Measurements from ENCODE around the gene RAX2. TPM values are rescaled to one million over a fixed set of nuclear protein-coding genes. Genes with fewer than 3 reads are reported as not detected.

RAX2 gene
- total RNA-seq, 1 experiment from 2014 or later, result not detected

DNA sequence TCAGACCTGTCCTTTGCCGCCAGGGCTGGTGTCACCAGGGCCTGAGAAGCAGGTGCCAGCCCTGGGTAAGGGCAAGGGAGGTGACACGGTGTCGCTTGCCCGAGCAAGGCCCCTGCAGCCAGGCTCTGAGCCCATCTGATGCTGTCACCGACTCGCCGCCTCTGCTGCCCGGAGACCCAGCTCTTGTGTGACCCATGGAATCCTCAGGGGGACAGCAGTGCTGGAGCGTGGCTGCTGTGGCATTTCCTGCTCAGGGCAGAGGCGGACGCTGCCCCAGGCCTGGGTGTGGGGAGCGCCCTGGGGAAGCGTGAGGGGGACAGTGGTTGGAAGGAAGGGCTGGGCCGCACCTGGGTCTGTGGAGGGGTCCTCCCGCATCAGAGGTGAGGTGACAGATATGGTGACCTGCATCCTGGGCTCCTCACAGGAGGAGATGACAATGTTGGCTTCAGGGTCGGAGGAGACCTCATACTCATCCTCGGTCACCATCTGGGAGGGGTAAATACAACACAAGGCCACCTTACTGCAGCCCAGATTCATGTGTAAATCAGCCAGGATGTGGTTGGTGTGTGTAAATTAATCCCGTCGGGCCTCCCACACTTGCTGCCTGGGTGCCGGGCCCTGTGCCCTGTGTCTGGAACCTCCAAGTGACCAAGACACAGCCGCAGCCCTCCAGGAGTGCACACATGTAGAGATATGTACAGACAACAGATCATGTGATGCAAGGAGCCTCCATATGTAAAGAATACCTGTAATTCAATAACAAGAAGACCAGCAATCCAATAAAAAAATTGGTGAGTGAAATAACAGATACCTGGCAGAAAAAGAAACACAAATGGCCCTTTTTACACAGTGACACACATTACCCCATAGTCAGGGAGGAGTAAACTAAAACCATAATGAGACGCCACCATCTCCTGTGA lies 41.7 kb upstream of the RAX2 start:
- H3K4me1 Mint-ChIP-seq (ENCODE audit: low read depth, unreplicated experiment), result no peaks in the 10 kb centered on the region
- H3K9me3 Mint-ChIP-seq (ENCODE audit: low read depth, unreplicated experiment), result no peaks in the 10 kb centered on the region
- no peak for DNase-seq
- intact Hi-C loops (cut with micrococcal nuclease; ENCODE audit: unreplicated experiment), result no loop called here
- BruUV-seq (replicated peaks), result no TSS peak
- no peaks in the 10 kb centered on the region for H3K36me3 Mint-ChIP-seq (ENCODE audit: insufficient read depth, unreplicated experiment)
- H3K27ac Mint-ChIP-seq (ENCODE audit: unreplicated experiment), result no peak overlapping the region
- CTCF ChIA-PET, result interaction anchor here (0.6 kb wide), 1 partner anchor 8 kb away, joined by 3 read pairs; no protein-coding TSS in a partner anchor
- TF ChIP-seq, protein P1, sequence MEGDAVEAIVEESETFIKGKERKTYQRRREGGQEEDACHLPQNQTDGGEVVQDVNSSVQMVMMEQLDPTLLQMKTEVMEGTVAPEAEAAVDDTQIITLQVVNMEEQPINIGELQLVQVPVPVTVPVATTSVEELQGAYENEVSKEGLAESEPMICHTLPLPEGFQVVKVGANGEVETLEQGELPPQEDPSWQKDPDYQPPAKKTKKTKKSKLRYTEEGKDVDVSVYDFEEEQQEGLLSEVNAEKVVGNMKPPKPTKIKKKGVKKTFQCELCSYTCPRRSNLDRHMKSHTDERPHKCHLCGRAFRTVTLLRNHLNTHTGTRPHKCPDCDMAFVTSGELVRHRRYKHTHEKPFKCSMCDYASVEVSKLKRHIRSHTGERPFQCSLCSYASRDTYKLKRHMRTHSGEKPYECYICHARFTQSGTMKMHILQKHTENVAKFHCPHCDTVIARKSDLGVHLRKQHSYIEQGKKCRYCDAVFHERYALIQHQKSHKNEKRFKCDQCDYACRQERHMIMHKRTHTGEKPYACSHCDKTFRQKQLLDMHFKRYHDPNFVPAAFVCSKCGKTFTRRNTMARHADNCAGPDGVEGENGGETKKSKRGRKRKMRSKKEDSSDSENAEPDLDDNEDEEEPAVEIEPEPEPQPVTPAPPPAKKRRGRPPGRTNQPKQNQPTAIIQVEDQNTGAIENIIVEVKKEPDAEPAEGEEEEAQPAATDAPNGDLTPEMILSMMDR (IDR thresholded peaks at IDR 0.05; ENCODE audit: unreplicated experiment), result no peak
- H3K4me3 Mint-ChIP-seq (ENCODE audit: low read depth, unreplicated experiment), result no peak overlapping the region
- peaks cover 13% of the 10 kb centered on the region for H3K27me3 Mint-ChIP-seq (ENCODE audit: unreplicated experiment)

DNA sequence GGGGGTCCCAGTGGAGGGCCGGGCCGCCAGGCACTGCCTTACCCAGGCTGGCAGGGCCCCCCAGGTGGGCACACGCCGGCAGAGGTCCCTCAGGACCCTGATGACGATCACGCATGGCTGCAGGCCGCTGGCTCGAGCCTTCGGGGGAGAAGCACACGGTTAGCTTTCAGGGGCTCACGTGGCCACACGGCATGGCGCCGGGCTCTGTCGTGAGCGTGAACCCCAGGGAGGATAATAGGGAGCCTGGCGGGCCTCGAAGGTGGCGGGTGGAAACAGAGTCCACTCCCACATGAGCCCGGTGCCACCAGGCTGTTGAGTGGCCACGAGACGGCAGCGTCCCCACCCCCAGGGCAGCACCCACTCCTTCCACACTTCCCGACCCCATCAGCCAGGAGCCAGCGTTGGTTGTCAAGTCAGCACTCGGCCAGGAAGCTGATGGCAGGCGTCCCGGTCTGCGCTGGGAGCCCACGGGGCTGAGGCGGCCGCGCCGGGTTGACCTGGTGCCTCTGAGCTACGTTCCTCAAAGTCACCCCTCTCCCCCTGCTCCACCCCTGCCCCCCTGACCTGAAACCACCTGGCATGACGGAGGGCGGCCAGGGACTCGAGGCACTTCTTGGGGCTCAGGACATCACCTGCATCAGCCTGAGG lies 38.8 kb upstream of the RAX2 start:
- Mint-ChIP-seq H3K4me3 (ENCODE audit: low read depth, unreplicated experiment) (no peak overlapping the region), H3K27ac (ENCODE audit: unreplicated experiment) (no peak overlapping the region), H3K9me3 (ENCODE audit: low read depth, unreplicated experiment) (no peaks in the 10 kb centered on the region), H3K27me3 (ENCODE audit: unreplicated experiment) (no peaks in the 10 kb centered on the region), H3K36me3 (ENCODE audit: insufficient read depth, unreplicated experiment) (no peaks in the 10 kb centered on the region), H3K4me1 (ENCODE audit: low read depth, unreplicated experiment) (no peaks in the 10 kb centered on the region)
- CTCF ChIA-PET, result no interaction called here
- TF ChIP-seq, protein P1 (IDR thresholded peaks at IDR 0.05; ENCODE audit: unreplicated experiment), result no peak
- DNase-seq, result no peak
- intact Hi-C loops (cut with micrococcal nuclease; ENCODE audit: unreplicated experiment), result no loop called here
- no TSS peak for BruUV-seq (replicated peaks)

DNA sequence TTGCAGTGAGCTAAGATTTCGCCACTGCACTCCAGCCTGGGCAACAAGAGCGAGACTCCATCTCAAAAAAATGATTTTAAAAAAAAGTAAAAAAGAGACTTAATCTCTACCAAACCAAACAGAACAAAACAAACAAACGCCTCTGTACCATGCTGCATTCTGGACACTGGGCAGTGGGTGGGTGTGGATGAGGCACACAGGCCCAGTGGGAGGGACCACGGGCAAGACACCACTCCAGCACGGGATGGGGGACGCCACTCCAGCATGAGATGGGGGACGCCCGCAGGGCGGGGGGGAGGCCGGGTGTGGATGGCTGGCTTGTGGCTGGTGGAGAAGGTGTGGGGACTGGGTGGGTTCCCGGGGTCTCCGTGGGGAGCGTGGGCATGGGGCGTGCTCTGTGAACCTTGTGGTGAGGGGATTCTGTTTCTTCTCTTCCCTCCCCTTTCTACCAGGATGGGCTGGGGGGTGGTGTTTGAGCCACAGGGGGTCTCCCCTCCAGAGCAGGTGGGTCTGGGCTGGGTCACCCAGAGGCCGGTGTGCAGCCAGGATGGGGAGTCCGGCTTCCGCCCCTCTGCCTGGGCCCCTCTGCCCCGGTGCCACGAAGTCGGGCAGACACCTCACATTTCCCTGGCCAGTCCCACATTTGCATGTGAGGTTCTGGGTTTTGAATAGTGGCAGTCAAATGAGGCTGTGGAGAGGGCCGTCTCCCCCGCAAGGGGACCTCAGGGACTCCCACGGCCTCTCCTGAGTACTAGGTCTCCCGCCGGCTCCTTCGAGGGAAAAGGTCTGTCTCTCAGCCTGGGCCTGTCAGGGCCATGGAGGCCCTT lies 38.1 kb upstream of the RAX2 start:
- H3K4me1 Mint-ChIP-seq (ENCODE audit: low read depth, unreplicated experiment), result no peaks in the 10 kb centered on the region
- H3K27me3 Mint-ChIP-seq (ENCODE audit: unreplicated experiment), result no peaks in the 10 kb centered on the region
- intact Hi-C loops (cut with micrococcal nuclease; ENCODE audit: unreplicated experiment), result no loop called here
- CTCF ChIA-PET, result no interaction called here
- H3K4me3 Mint-ChIP-seq (ENCODE audit: low read depth, unreplicated experiment), result no peak overlapping the region
- H3K27ac Mint-ChIP-seq (ENCODE audit: unreplicated experiment), result no peak overlapping the region
- no peaks in the 10 kb centered on the region for H3K9me3 Mint-ChIP-seq (ENCODE audit: low read depth, unreplicated experiment)
- no TSS peak for BruUV-seq (replicated peaks)
- TF ChIP-seq, protein P1 (IDR thresholded peaks at IDR 0.05; ENCODE audit: unreplicated experiment), result no peak
- no peaks in the 10 kb centered on the region for H3K36me3 Mint-ChIP-seq (ENCODE audit: insufficient read depth, unreplicated experiment)
- DNase-seq, result no peak

DNA sequence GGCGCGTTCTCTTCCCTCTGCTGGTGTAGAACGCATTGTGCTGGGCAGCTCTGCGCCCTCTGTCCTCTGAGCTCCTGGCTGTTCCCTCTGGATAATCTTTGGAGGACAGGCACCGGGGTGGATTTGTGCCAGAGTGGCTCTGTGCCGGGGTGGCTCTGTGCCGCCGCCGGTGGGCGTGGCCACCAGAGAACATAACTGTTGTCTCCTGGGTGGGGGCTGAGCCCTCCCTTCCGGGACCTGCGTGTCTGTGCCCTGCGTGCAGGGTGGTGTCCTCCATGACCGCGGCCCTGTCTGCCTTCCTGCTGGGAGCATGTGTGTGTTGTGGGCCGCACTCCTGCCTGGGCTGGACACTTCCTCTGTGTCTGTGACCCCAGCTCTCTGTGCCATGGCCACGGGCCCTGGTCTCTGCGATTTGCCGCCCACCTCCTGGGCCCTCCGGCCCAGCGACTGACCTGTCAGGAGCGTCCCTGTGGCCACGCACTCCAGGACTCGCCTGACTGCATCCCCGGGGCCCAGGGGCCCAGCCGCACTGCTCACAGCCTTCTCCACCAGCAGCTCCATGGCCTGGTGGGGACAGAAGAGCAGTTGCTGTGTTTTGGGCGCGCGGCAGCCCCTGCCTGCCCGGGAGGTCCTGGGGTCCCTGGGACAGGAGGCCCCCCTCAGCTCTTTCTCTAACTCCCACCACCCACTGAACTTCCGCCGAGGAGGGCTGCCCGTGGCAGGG lies 36.6 kb upstream of the RAX2 start:
- Mint-ChIP-seq H3K9me3 (ENCODE audit: low read depth, unreplicated experiment) (no peaks in the 10 kb centered on the region), H3K4me3 (ENCODE audit: low read depth, unreplicated experiment) (no peak overlapping the region), H3K4me1 (ENCODE audit: low read depth, unreplicated experiment) (no peaks in the 10 kb centered on the region), H3K27me3 (ENCODE audit: unreplicated experiment) (peaks cover 5% of the 10 kb centered on the region), H3K27ac (ENCODE audit: unreplicated experiment) (no peak overlapping the region), H3K36me3 (ENCODE audit: insufficient read depth, unreplicated experiment) (no peaks in the 10 kb centered on the region)
- intact Hi-C loops (cut with micrococcal nuclease; ENCODE audit: unreplicated experiment), result no loop called here
- no TSS peak for BruUV-seq (replicated peaks)
- no peak for DNase-seq
- TF ChIP-seq, protein P1 (IDR thresholded peaks at IDR 0.05; ENCODE audit: unreplicated experiment), result no peak
- CTCF ChIA-PET, result no interaction called here
